Prostate gland (tissue), 2 donors: ENCODE data around the gene PIK3C3.

Experiments
- CTCF ChIP-seq, 4 experiments: fragments of 200-600 bp in 2 of 4; fragments of 450-650 bp in 2 of 4; sonication (generic) in 2 of 4; IDR thresholded peaks; 1 replicate in 3 of 4; 2 replicates in 1 of 4; pipeline ENCODE4 v1.5.1; 2016 to 2019; ENCODE audit warnings: antibody characterized with exemption in 4 of 4, mild to moderate bottlenecking in 2 of 4, moderate library complexity in 2 of 4
- POLR2AphosphoS5 ChIP-seq: sonication (generic); formaldehyde crosslinking; IDR thresholded peaks from one replicate; pipeline ENCODE4 v1.6.1; 2017; ENCODE audit warnings: antibody characterized with exemption

- TF ChIP-seq CTCF (IDR thresholded peaks at IDR 0.05) (no peak), POLR2AphosphoS5 (no peak)
Measured at GRCh38 chr18:41999751-42000150, 44.7 kb downstream of the PIK3C3 start.
